ENCODE data around the gene R3HDML.
"Not testable (repeated sequence)": the region's sequence is repeated elsewhere in the genome, so short reads cannot be mapped to it uniquely, and the experiment has no call there.

R3HDML gene

DNA sequence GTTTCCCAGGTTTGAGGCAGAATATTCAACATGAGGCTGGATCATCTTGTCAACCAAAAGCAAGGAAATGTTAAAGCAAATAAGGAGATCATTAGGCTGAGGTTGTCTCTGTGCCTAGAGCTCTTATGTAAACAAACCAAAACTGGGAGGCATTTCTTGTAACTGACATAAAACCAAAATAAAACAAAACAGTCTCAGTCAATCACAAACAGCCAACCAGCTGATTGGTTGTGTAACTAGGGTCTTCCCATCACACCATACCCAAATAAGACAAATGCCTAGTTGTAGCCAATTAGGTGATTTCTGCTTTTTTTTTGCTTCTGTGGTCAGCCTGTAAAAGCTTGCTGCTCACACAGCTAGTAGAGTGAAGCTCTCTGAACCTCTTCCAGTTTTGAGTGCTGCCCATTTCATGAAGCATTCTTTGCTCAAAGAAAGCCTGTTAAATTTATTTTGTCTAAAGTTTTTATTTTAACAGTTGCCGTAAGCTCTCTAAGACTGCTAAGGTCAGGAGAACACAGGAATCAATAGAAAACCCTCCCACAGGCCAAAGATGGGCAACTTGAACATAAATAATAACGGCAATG is 16.9 kb upstream of the R3HDML start:
- Histone ChIP-seq H3K4me3 (no peak overlapping the region), H3K36me3 (no peaks in the 10 kb centered on the region), H3K27me3 (no peaks in the 10 kb centered on the region), H4K20me1 (no peaks in the 10 kb centered on the region), H3K9me3 (replicated peaks in 1 of 11) (peaks cover 0 to 8% (median 0%) of the 10 kb centered on the region in 11 experiments; a peak in 3 of 22 replicates), H3K4me2 (no peak overlapping the region), H3K9ac (no peak overlapping the region), H3K27ac (no peak overlapping the region), H3K4me1 (no peaks in the 10 kb centered on the region)
- TF ChIP-seq Cebpa-rat (IDR thresholded peaks at IDR 0.05), result no peak

DNA sequence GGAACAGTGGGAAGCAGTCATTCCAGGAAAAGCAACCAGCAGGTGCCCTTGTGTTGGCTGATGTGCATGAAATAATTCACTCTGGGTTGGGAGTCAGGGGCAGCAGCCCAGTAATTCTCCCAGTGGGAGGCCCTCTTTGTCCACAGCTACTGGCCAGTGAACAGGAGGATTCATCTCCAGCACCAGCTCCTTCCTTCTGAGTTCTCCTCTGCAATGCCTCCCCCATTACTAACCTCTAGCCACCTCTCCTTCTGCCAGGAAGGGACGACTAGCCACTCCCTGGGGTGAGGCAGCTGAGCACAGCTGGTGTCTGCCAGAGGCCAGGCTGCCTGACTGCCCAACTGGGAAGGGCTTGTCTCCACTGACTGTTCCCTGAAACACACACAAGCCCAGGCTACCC is 12.5 kb upstream of the R3HDML start:
- Histone ChIP-seq H3K4me1 (peaks cover 0 to 12% (median 8%) of the 10 kb centered on the region in 10 experiments; a peak in 7 of 20 replicates), H3K27me3 (no peaks in the 10 kb centered on the region), H3K4me3 (no peak overlapping the region), H4K20me1 (no peaks in the 10 kb centered on the region), H3K27ac (no peak overlapping the region), H3K9ac (no peak overlapping the region), H3K9me3 (replicated peaks in 1 of 11) (peaks cover 0 to 8% (median 0%) of the 10 kb centered on the region in 11 experiments; a peak in 3 of 22 replicates), H3K4me2 (no peak overlapping the region), H3K36me3 (no peaks in the 10 kb centered on the region)
- TF ChIP-seq Cebpa-rat (IDR thresholded peaks at IDR 0.05), result no peak

DNA sequence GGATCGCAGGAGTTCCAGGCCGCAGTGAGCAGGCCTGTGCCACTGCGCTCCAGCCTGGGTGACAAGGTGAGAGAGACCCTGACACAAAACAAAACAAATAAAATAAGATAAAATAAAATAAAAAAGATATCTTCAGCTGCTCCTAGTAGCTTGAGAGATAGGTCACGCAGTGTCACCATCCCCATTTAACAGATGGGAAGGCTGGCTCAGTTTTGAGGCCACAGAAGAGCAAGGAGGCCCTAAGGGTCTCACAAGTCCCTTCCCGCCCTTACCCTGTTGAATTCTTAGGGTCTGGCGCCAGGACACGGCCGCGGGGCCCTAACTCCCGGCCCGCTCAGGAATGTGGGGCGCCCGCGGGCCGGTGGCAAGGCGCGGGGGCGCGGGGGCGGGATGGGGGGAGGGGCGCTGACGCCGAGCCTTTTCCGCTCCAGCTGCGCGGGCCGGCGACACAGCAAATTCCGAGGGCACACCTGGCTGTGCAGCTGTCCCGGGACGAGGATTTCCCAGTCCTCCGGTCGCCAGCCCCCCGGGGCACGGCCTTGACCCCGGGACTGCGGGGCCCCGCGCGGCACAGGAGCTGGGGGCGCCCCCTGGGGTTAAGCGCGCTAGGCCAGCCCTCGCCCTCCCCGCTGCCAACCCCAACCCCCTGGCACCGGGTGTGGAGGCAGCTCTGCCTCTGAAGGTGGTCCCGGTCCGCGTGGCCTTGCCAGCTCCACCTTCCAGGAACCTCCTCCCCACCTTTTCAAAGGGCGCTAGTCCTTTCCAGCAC is 10.3 kb upstream of the R3HDML start:
- Histone ChIP-seq H3K9me3 (replicated peaks in 1 of 11) (no peaks in the 10 kb centered on the region), H3K4me2 (peak overlapping the region; percentile 51 to 70 (median 64); a peak in 21 of 22 replicates), H3K27ac (peak overlapping the region in 4 of 11 experiments; percentile 15 to 56 (median 36); a peak in 5 of 22 replicates), H3K27me3 (no peaks in the 10 kb centered on the region), H3K9ac (peak overlapping the region in 10 of 11 experiments; percentile 26 to 62 (median 46); a peak in 11 of 22 replicates), H3K4me1 (peaks cover 0 to 12% (median 8%) of the 10 kb centered on the region in 10 experiments; a peak in 7 of 20 replicates), H3K36me3 (no peaks in the 10 kb centered on the region), H4K20me1 (no peaks in the 10 kb centered on the region), H3K4me3 (peak overlapping the region in 8 of 10 experiments; percentile 26 to 62 (median 44); a peak in 12 of 20 replicates)
- TF ChIP-seq Cebpa-rat (IDR thresholded peaks at IDR 0.05), result no peak

DNA sequence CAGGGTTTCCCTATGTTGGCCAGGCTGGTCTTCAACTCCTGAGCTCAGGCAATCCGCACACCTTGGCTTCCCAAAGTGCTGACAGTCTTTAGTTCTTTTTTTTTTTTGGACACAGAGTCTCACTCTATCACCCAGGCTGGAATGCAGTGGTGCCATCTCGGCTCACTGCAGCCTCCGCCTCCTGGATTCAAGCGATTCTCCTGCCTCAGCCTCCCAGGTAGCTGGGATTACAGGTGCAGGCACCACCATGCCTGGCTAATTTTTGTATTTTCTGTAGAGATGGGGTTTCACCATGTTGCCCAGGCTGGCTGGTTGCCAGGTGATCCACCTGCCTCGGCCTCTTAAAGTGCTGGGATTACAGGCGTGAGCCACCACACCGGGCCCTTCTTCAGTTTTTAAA is 9.1 kb upstream of the R3HDML start:
- H3K4me3 ChIP-seq; H3K36me3 ChIP-seq; H3K27ac ChIP-seq; H3K9me3 ChIP-seq (replicated peaks in 1 of 11); H4K20me1 ChIP-seq; H3K27me3 ChIP-seq; H3K9ac ChIP-seq: not testable (repeated sequence)
- Histone ChIP-seq H3K4me1 (peaks cover 0 to 12% (median 8%) of the 10 kb centered on the region in 10 experiments; a peak in 7 of 20 replicates), H3K4me2 (peak overlapping the region in 3 of 11 experiments; percentile 55 to 69 (median 61); a peak in 4 of 22 replicates)

DNA sequence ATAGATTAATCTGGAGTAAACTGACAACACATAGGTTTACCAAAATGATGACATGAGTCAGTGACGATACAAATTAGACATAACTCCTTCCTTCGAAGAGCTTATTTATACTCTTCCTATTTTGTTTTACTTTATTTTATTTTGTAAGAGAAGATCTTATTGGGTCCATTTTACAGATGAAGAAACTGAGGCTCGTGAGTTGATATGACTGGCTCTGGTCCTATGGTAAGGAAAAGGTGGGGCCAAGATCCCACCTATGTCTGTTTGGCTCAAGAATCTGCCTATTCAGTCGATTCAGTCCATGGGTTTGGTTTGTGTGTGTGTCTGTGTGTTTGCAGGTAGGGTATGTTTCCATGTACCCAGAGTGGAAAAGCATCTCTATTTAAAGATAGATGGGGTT is 8.4 kb upstream of the R3HDML start:
- Histone ChIP-seq H3K27me3 (no peaks in the 10 kb centered on the region), H3K4me2 (no peak overlapping the region), H3K27ac (no peak overlapping the region), H3K4me3 (no peak overlapping the region), H3K9me3 (replicated peaks in 1 of 11) (no peaks in the 10 kb centered on the region), H4K20me1 (no peaks in the 10 kb centered on the region), H3K9ac (no peak overlapping the region), H3K4me1 (peaks cover 0 to 12% (median 8%) of the 10 kb centered on the region in 10 experiments; a peak in 7 of 20 replicates), H3K36me3 (no peaks in the 10 kb centered on the region)
- no peak for TF ChIP-seq Cebpa-rat (IDR thresholded peaks at IDR 0.05)

DNA sequence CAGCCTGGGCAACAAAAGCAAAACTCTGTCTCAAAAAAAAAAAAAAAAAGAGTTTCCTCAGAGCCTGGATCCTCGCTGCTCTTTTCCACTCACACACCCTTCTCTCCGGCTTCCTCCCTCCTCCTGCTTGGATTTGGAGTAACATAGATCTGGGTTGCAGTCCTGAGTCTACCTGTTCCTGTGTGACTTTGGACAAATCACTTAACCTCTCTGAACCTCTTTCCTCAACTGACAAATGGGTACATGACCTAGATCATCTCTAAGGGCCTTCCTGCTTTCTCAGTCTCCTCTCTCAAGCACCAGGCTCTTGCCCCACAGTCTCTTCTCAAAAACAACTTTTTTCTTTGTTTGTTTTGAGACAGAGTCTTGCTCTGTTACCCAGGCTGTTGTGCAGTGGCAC is 5.6 kb upstream of the R3HDML start:
- no peaks in the 10 kb centered on the region for H4K20me1 ChIP-seq
- H3K27me3 ChIP-seq, result no peaks in the 10 kb centered on the region
- H3K4me1 ChIP-seq, result peaks cover 0 to 13% (median 7%) of the 10 kb centered on the region in 10 experiments; a peak in 7 of 20 replicates
- no peaks in the 10 kb centered on the region for H3K36me3 ChIP-seq
- no peak overlapping the region for H3K4me2 ChIP-seq
- no peak overlapping the region for H3K4me3 ChIP-seq
- TF ChIP-seq Cebpa-rat (IDR thresholded peaks at IDR 0.05), result no peak
- no peak overlapping the region for H3K9ac ChIP-seq
- H3K9me3 ChIP-seq (replicated peaks in 1 of 11), result no peaks in the 10 kb centered on the region
- no peak overlapping the region for H3K27ac ChIP-seq

DNA sequence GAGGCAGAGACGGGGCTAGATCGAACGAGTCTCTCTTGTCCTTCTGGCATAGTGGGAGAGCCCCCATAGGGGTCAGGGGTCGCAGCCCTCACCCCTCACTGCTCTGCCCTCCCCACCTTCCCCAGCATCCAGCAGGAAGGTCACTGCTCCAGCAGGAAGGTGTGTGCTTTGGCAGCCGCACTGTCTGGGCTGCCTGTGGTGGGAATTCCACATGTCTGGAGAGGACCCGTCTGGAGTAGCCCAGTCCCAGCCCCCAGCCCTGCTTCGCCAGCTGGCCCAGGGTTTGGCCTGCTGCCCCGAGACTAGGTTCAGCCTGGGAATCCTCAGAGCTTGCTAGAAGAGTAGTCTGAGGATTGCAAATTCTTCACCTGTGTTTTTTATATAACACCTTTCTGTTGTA is 2.5 kb upstream of the R3HDML start:
- Histone ChIP-seq H4K20me1 (no peaks in the 10 kb centered on the region), H3K27ac (no peak overlapping the region), H3K27me3 (no peaks in the 10 kb centered on the region), H3K4me3 (no peak overlapping the region), H3K4me1 (0 out of 20 replicates have a peak, but pooled peaks cover 0 to 5% (median 0%) of the 10 kb centered on the region in 10 experiments), H3K9ac (no peak overlapping the region), H3K9me3 (replicated peaks in 1 of 11) (no peaks in the 10 kb centered on the region), H3K36me3 (no peaks in the 10 kb centered on the region), H3K4me2 (no peak overlapping the region)
- TF ChIP-seq Cebpa-rat (IDR thresholded peaks at IDR 0.05), result no peak

DNA sequence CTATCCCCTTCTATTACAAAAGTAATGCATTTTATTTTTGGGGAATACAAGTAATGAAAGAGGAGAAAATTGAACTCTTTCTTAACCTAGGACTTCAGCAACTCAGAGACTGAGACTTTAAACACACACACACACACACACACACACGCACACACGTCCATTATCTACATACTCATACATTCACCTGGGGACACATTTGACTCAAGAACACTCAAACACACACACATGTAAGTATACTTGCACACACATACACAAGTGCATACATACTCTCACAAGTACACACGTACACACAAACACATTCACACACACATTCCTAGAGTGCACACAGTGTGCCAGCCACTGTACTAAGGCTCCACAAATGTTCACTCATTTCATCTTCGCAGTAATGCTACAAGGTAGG is 2.1 kb upstream of the R3HDML start:
- Histone ChIP-seq H3K9ac (no peak overlapping the region), H3K9me3 (replicated peaks in 1 of 11) (no peaks in the 10 kb centered on the region), H3K36me3 (no peaks in the 10 kb centered on the region), H4K20me1 (no peaks in the 10 kb centered on the region), H3K4me1 (0 out of 20 replicates have a peak, but pooled peaks cover 0 to 5% (median 0%) of the 10 kb centered on the region in 10 experiments), H3K27me3 (no peaks in the 10 kb centered on the region), H3K4me2 (no peak overlapping the region), H3K27ac (no peak overlapping the region), H3K4me3 (no peak overlapping the region)
- TF ChIP-seq Cebpa-rat (IDR thresholded peaks at IDR 0.05), result no peak

DNA sequence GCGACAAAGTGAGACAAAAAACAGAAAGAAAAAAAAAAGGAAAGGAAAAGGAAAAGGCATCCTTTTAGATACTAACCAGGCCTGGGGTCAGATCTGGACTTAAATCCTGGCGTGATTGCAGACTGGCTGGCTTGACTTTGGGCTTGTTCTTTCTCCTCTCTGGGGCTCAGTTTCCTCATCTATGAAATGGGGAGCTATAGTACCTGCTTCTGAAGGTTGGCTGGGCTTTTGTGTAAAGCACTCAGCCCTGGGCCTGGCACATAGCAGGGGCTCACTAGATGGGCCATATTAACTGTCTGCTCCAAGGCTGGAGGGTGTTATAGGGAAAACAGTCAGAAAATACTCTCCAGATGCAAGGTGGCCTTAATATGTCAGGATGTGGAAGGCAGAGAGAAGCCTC is 1.2 kb upstream of the R3HDML start:
- H3K27ac ChIP-seq, result no peak overlapping the region
- no peaks in the 10 kb centered on the region for H3K9me3 ChIP-seq (replicated peaks in 1 of 11)
- H4K20me1 ChIP-seq, result no peaks in the 10 kb centered on the region
- H3K4me3 ChIP-seq, result no peak overlapping the region
- H3K4me1 ChIP-seq, result 0 out of 20 replicates have a peak, but pooled peaks cover 0 to 5% (median 0%) of the 10 kb centered on the region in 10 experiments
- no peaks in the 10 kb centered on the region for H3K36me3 ChIP-seq
- no peak overlapping the region for H3K9ac ChIP-seq
- H3K27me3 ChIP-seq, result no peaks in the 10 kb centered on the region
- TF ChIP-seq Cebpa-rat (IDR thresholded peaks at IDR 0.05), result no peak
- H3K4me2 ChIP-seq, result no peak overlapping the region
